Endothelial cell of umbilical vein (primary cell): ENCODE data around the gene MYO1G. TPM values are rescaled to one million over a fixed set of nuclear protein-coding genes. Genes with fewer than 3 reads are reported as not detected.

Source experiments
- BruUV-seq: library from RNA; stranded (reverse); fragments of 400-500 nt; replicated peaks from 2 replicates; lab custom pipeline; 2021; lab: Mats Ljungman, UMichigan
- CTCF ChIA-PET: fragments of 300-600, 350-600 bp; sonication (Branson Sonifier 250); formaldehyde crosslinking; loops from one replicate; lab custom pipeline; 2021; ENCODE audit warnings: antibody characterized with exemption, inconsistent platforms; lab: Charles Lee
- POLR2A ChIA-PET: fragments of 300-600, 350-600 bp; sonication (Branson Sonifier 250); formaldehyde crosslinking; loops from one replicate; lab custom pipeline; 2021; ENCODE audit warnings: antibody characterized with exemption, inconsistent platforms; lab: Charles Lee
- DNase-seq: peaks from one replicate; pipeline ENCODE4 v3.0.0-alpha.2; 2011; ENCODE audit warnings: low read depth, low spot score
- FAIRE-seq: peaks from 2 replicates; lab custom pipeline; 2011; peaks lifted over from hg19 to GRCh38; lab: Jason Lieb, UNC
- H2AFZ ChIP-seq: 2 replicates; pipeline ENCODE4 v1.6.0; 2012; ENCODE audit warnings: low read depth, low read length, control low read depth, inconsistent platforms
- H3K27ac ChIP-seq: 2 replicates; pipeline ENCODE4 v1.5.1; 2011; ENCODE audit warnings: low read depth, mild to moderate bottlenecking, control low read depth, low read length, moderate library complexity; ENCODE audit not compliant: insufficient read depth
- H3K27me3 ChIP-seq, 2 experiments: 2 replicates each; pipeline versions ENCODE4 v1.6.0 to v1.6.1; 2011; ENCODE audit warnings: low read length in 2 of 2, mixed read lengths in 1 of 2; ENCODE audit not compliant: control insufficient read depth in 2 of 2, insufficient read depth in 2 of 2
- H3K36me3 ChIP-seq, 2 experiments: 2 replicates in 1 of 2; 3 replicates in 1 of 2; pipeline ENCODE4 v1.5.1; 2011; ENCODE audit warnings: low read length in 2 of 2, mild to moderate bottlenecking in 1 of 2, moderate library complexity in 1 of 2; ENCODE audit not compliant: control insufficient read depth in 2 of 2, insufficient read depth in 2 of 2; ENCODE audit errors: extremely low read depth in 1 of 2
- H3K4me1 ChIP-seq: 3 replicates; pipeline ENCODE4 v1.5.1; 2011; ENCODE audit warnings: mild to moderate bottlenecking, low read length; ENCODE audit not compliant: control insufficient read depth, insufficient read depth; ENCODE audit errors: extremely low read depth
- H3K4me2 ChIP-seq: 2 replicates; pipeline ENCODE4 v1.6.1; 2011; ENCODE audit warnings: low read length, control low read depth, mixed read lengths; ENCODE audit not compliant: insufficient read depth
- H3K4me3 ChIP-seq, 3 experiments: fragments of 200-600 bp in 1 of 3; sonication (generic), shearing (Covaris generic) in 1 of 3; replicated peaks in 1 of 3; 2 replicates each; pipeline ENCODE4 v1.5.1; 2011 to 2016; ENCODE audit warnings: control low read depth in 3 of 3, low read length in 3 of 3, mild to moderate bottlenecking in 2 of 3, inconsistent platforms in 1 of 3, low read depth in 1 of 3, moderate library complexity in 1 of 3; ENCODE audit not compliant: insufficient read depth in 1 of 3
- H3K79me2 ChIP-seq: 2 replicates; pipeline ENCODE4 v1.6.0; 2012; ENCODE audit warnings: low read length, inconsistent platforms; ENCODE audit not compliant: control insufficient read depth, insufficient read depth
- H3K9ac ChIP-seq: replicated peaks from 2 replicates; pipeline ENCODE3; 2011; ENCODE audit warnings: low read length, control low read depth; ENCODE audit not compliant: insufficient read depth; ENCODE audit errors: extremely low read depth
- H3K9me1 ChIP-seq: replicated peaks from 3 replicates; pipeline ENCODE4 v1.6.0; 2011; ENCODE audit warnings: mild to moderate bottlenecking, low read length; ENCODE audit not compliant: control insufficient read depth, insufficient read depth; ENCODE audit errors: extremely low read depth
- H3K9me3 ChIP-seq: replicated peaks from 2 replicates; pipeline ENCODE4 v1.5.1; 2012; ENCODE audit warnings: low read length, inconsistent platforms; ENCODE audit not compliant: control insufficient read depth, insufficient read depth
- H4K20me1 ChIP-seq: replicated peaks from 2 replicates; pipeline ENCODE3; 2011; ENCODE audit warnings: mild to moderate bottlenecking, low read length; ENCODE audit not compliant: control insufficient read depth, insufficient read depth; ENCODE audit errors: extremely low read depth
- EZH2 ChIP-seq: IDR thresholded peaks from 2 replicates; pipeline ENCODE4 v1.6.1; 2012; ENCODE audit warnings: borderline replicate concordance, low read depth, mild to moderate bottlenecking, moderate library complexity, low read length, inconsistent platforms; ENCODE audit not compliant: severe bottlenecking
- FOS ChIP-seq: IDR thresholded peaks from 2 replicates; pipeline ENCODE4 v1.6.1; 2011; ENCODE audit warnings: mild to moderate bottlenecking, low read length, moderate library complexity, borderline replicate concordance; ENCODE audit not compliant: insufficient read depth
- GATA2 ChIP-seq: IDR thresholded peaks from 2 replicates; pipeline ENCODE4 v1.7.0; 2011; ENCODE audit warnings: low read depth, mild to moderate bottlenecking, moderate library complexity, mixed read lengths, low read length; ENCODE audit not compliant: insufficient read length, insufficient read depth
- JUN ChIP-seq: IDR thresholded peaks from 2 replicates; pipeline ENCODE4 v1.6.1; 2011; ENCODE audit warnings: borderline replicate concordance, low read depth; ENCODE audit not compliant: insufficient read length, insufficient read depth
- MAX ChIP-seq: IDR thresholded peaks from 2 replicates; pipeline ENCODE4 v1.6.1; 2011; ENCODE audit not compliant: insufficient read depth, insufficient read length
- MYC ChIP-seq: IDR thresholded peaks from one replicate; pipeline ENCODE4 v1.6.1; 2011; ENCODE audit warnings: mild to moderate bottlenecking, low read depth, low read length
- POLR2A ChIP-seq: IDR thresholded peaks from 2 replicates; pipeline ENCODE4 v1.6.1; 2012; ENCODE audit warnings: low read depth, mild to moderate bottlenecking, control low read depth, low read length
- POLR2AphosphoS5 ChIP-seq: IDR thresholded peaks from 2 replicates; pipeline ENCODE4 v1.6.1; 2012; ENCODE audit warnings: low read depth, mild to moderate bottlenecking, control low read depth, low read length, moderate library complexity; ENCODE audit not compliant: insufficient read depth
- dilution Hi-C: fragments of 300-500 bp; cut with MboI; formaldehyde crosslinking; loops from one replicate; pipeline ENCODE4 v1.15.0; 2019; ENCODE audit warnings: low sequenced_read_pairs; ENCODE audit not compliant: extremely low pct_ligation_motif_present
- intact Hi-C: fragments of 100-400 bp; cut with micrococcal nuclease; formaldehyde crosslinking; loops from one replicate; pipeline ENCODE4 v1.10.0; 2022
- polyA plus RNA-seq, 4 experiments: library from polyadenylated mRNA; depleted of rRNA in 3 of 4; stranded (reverse) in 3 of 4; unstranded in 1 of 4; fragments of >200 nt; gene quantifications; 2 replicates each; pipeline versions ENCODE4 v1.2.1 to v1.2.3, GENCODE V29; 2011 to 2012; ENCODE audit warnings: missing spikeins in 1 of 4
- total RNA-seq: library from RNA; stranded (reverse); gene quantifications from 2 replicates; pipeline ENCODE4 v1.2.3, GENCODE V29; 2021
- TF ChIP-seq, protein P1 (sequence below), 2 donors: IDR thresholded peaks; 1 replicate in 1 of 2; 2 replicates in 1 of 2; pipeline ENCODE4 v1.5.1; 2011; ENCODE audit warnings: low read length in 2 of 2, mild to moderate bottlenecking in 2 of 2, moderate library complexity in 2 of 2, control low read depth in 1 of 2, inconsistent platforms in 1 of 2, low read depth in 1 of 2; ENCODE audit not compliant: insufficient read depth in 1 of 2; ENCODE audit errors: extremely low read depth in 1 of 2

The MYO1G gene
- total and polyA plus RNA-seq, 2 donors (not counting 3 experiments of a cell fraction or from before 2014, with no cell fraction given) = 0.11 TPM; not detected in 1

DNA sequence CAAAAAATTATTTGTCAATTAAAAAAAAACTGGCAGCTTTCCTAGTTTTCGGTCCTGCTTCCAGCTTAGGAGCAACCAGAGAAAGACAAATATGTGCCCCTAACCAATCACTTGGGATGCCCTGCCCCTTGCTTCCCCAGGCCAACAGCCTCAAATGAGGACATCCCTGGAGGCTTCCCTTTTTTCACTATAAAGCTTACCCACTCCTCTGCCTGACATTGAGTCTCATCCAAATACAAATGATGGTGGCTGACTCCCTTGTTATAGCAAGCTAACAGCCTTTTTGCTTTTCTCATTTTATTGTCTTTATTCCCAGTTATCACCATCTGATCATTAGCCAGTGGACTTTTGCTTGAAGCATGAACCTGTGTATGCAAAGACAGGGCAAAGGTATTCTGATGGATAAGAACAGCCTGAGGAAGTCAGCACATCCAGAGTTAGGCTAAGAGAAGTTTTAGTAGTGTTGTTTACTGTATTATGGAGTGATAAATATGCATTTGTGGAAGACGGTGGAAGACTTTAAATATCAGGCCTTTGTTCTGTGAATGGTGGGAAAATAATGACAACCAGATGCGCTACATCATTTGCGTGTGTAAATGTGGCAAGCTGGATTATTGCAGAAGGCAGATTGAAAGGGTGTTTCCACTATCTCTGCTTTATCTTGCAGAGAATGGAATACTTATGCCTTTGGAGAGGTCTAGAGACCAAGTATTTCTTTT, 19.5 kb upstream of the MYO1G start:
- Histone ChIP-seq H3K36me3 (no peaks in the 10 kb centered on the region), H3K9me3 (no peaks in the 10 kb centered on the region), H3K79me2 (peaks cover 28% of the 10 kb centered on the region), H3K9me1 (no peaks in the 10 kb centered on the region), H3K4me2 (peak overlapping the region; percentile 95), H3K4me1 (peaks cover 33% of the 10 kb centered on the region), H3K4me3 (no peak overlapping the region), H4K20me1 (no peaks in the 10 kb centered on the region), H3K27me3 (no peaks in the 10 kb centered on the region), H3K27ac (no peak overlapping the region), H3K9ac (no peak overlapping the region), H2AFZ (no peak overlapping the region)
- intact Hi-C loops = no loop called here
- no TSS peak for BruUV-seq
- ChIA-PET POLR2A (interaction anchor here (0.6 kb wide), 1 partner anchor 29 kb away, joined by 3 read pairs; no protein-coding TSS in a partner anchor), CTCF (interaction anchor here (0.6 to 9.8 kb wide), 3 partner anchors 8 to 27 kb away, joined by 3 to 127 read pairs (median 15); no protein-coding TSS in a partner anchor)
- FAIRE-seq (no peak), DNase-seq (no peak)
- dilution Hi-C loops = no loop called here
- TF ChIP-seq, protein P1, sequence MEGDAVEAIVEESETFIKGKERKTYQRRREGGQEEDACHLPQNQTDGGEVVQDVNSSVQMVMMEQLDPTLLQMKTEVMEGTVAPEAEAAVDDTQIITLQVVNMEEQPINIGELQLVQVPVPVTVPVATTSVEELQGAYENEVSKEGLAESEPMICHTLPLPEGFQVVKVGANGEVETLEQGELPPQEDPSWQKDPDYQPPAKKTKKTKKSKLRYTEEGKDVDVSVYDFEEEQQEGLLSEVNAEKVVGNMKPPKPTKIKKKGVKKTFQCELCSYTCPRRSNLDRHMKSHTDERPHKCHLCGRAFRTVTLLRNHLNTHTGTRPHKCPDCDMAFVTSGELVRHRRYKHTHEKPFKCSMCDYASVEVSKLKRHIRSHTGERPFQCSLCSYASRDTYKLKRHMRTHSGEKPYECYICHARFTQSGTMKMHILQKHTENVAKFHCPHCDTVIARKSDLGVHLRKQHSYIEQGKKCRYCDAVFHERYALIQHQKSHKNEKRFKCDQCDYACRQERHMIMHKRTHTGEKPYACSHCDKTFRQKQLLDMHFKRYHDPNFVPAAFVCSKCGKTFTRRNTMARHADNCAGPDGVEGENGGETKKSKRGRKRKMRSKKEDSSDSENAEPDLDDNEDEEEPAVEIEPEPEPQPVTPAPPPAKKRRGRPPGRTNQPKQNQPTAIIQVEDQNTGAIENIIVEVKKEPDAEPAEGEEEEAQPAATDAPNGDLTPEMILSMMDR (IDR thresholded peaks at IDR 0.05; ENCODE audit: extremely low read depth in 1 of 2, insufficient read depth in 1 of 2, low read depth in 1 of 2, low read length in 2 of 2) = no peak
- TF ChIP-seq POLR2AphosphoS5 (no peak), JUN (no peak), FOS (no peak), EZH2 (no peak), GATA2 (no peak), MYC (no peak), POLR2A (no peak), MAX (no peak)
